ENCODE data around the gene P2RY12. TPM values are rescaled to one million over a fixed set of nuclear protein-coding genes. Genes with fewer than 3 reads are reported as not detected.

Gene P2RY12
- total RNA-seq, 1 experiment from 2014 or later: not detected

GRCh38 chr3:151350656-151351055, 33.9 kb downstream of the P2RY12 start:
- ChIA-PET CTCF (no interaction called here), POLR2A (ENCODE audit: unreplicated experiment) (interaction anchor here (0.6 kb wide), 1 partner anchor 133 kb away, joined by 3 read pairs; no protein-coding TSS in a partner anchor)
- no TSS peak for BruUV-seq (replicated peaks)
- ATAC-seq (no peak), DNase-seq (no peak)
- H3K27ac ChIP-seq (ENCODE audit: low read length): no peak overlapping the region
- no peaks in the 10 kb centered on the region for H3F3A ChIP-seq (ENCODE audit: low read length, unreplicated experiment)
- no peak overlapping the region for H3K4me3 ChIP-seq (ENCODE audit: low read length)
- no peaks in the 10 kb centered on the region for H3K36me3 ChIP-seq (ENCODE audit: low read depth, low read length)
- TF ChIP-seq EZH2phosphoT487 (IDR thresholded peaks at IDR 0.05; ENCODE audit: borderline replicate concordance, low read length): no peak
- no peak for TF ChIP-seq EZH2 (IDR thresholded peaks at IDR 0.05; ENCODE audit: low read length, unreplicated experiment)
- no peak for TF ChIP-seq CTCF (conservative IDR thresholded peaks at IDR 0.05; ENCODE audit: low read depth, low read length)
- no peak overlapping the region for H3K9ac ChIP-seq (ENCODE audit: low read length)
- H3K27me3 ChIP-seq (ENCODE audit: low read length): no peaks in the 10 kb centered on the region
- H3K9me3 ChIP-seq (ENCODE audit: low read length): no peaks in the 10 kb centered on the region
- H3K4me1 ChIP-seq (ENCODE audit: insufficient read depth, low read length): no peaks in the 10 kb centered on the region
- H3K4me2 ChIP-seq (ENCODE audit: low read length): no peak overlapping the region
- no peaks in the 10 kb centered on the region for H3K9me2 ChIP-seq (replicated peaks; ENCODE audit: low read length)
- no peaks in the 10 kb centered on the region for H3K79me2 ChIP-seq (ENCODE audit: low read length)
- intact Hi-C loops (cut with micrococcal nuclease): no loop called here
- no peaks in the 10 kb centered on the region for H4K20me1 ChIP-seq (ENCODE audit: low read length)
- H2AFZ ChIP-seq (ENCODE audit: low read length): no peak overlapping the region

GRCh38 chr3:151347432-151347831, 37.1 kb downstream of the P2RY12 start:
- Histone ChIP-seq H2AFZ (ENCODE audit: low read length) (no peak overlapping the region), H4K20me1 (ENCODE audit: low read length) (no peaks in the 10 kb centered on the region), H3K4me1 (ENCODE audit: insufficient read depth, low read length) (no peaks in the 10 kb centered on the region), H3K4me2 (ENCODE audit: low read length) (no peak overlapping the region), H3K4me3 (ENCODE audit: low read length) (no peak overlapping the region), H3K36me3 (ENCODE audit: low read depth, low read length) (no peaks in the 10 kb centered on the region), H3K9me2 (replicated peaks; ENCODE audit: low read length) (no peaks in the 10 kb centered on the region), H3K9me3 (ENCODE audit: low read length) (no peaks in the 10 kb centered on the region), H3K27me3 (ENCODE audit: low read length) (no peaks in the 10 kb centered on the region), H3F3A (ENCODE audit: low read length, unreplicated experiment) (no peaks in the 10 kb centered on the region), H3K27ac (ENCODE audit: low read length) (no peak overlapping the region), H3K9ac (ENCODE audit: low read length) (no peak overlapping the region), H3K79me2 (ENCODE audit: low read length) (no peaks in the 10 kb centered on the region)
- no peak for DNase-seq
- intact Hi-C loops (cut with micrococcal nuclease): no loop called here
- ChIA-PET CTCF (no interaction called here), POLR2A (ENCODE audit: unreplicated experiment) (no interaction called here)
- no peak for TF ChIP-seq EZH2 (IDR thresholded peaks at IDR 0.05; ENCODE audit: low read length, unreplicated experiment)
- TF ChIP-seq EZH2phosphoT487 (IDR thresholded peaks at IDR 0.05; ENCODE audit: borderline replicate concordance, low read length): no peak
- no TSS peak for BruUV-seq (replicated peaks)
- ATAC-seq: no peak

GRCh38 chr3:151346292-151346691, 38.3 kb downstream of the P2RY12 start:
- Histone ChIP-seq H3K4me2 (ENCODE audit: low read length) (no peak overlapping the region), H3K9me3 (ENCODE audit: low read length) (no peaks in the 10 kb centered on the region), H3K9ac (ENCODE audit: low read length) (no peak overlapping the region), H3K4me3 (ENCODE audit: low read length) (no peak overlapping the region), H3K27me3 (ENCODE audit: low read length) (no peaks in the 10 kb centered on the region), H3K9me2 (replicated peaks; ENCODE audit: low read length) (no peaks in the 10 kb centered on the region), H4K20me1 (ENCODE audit: low read length) (no peaks in the 10 kb centered on the region), H2AFZ (ENCODE audit: low read length) (no peak overlapping the region), H3K36me3 (ENCODE audit: low read depth, low read length) (no peaks in the 10 kb centered on the region), H3K27ac (ENCODE audit: low read length) (no peak overlapping the region), H3K79me2 (ENCODE audit: low read length) (no peaks in the 10 kb centered on the region), H3K4me1 (ENCODE audit: insufficient read depth, low read length) (no peaks in the 10 kb centered on the region), H3F3A (ENCODE audit: low read length, unreplicated experiment) (no peaks in the 10 kb centered on the region)
- intact Hi-C loops (cut with micrococcal nuclease): no loop called here
- DNase-seq (no peak), ATAC-seq (no peak)
- POLR2A ChIA-PET (ENCODE audit: unreplicated experiment): no interaction called here
- no TSS peak for BruUV-seq (replicated peaks)
- TF ChIP-seq EZH2 (IDR thresholded peaks at IDR 0.05; ENCODE audit: low read length, unreplicated experiment) (no peak), EZH2phosphoT487 (IDR thresholded peaks at IDR 0.05; ENCODE audit: borderline replicate concordance, low read length) (no peak), CTCF (conservative IDR thresholded peaks at IDR 0.05; ENCODE audit: low read depth, low read length) (no peak)
- CTCF ChIA-PET: no interaction called here
